ENCODE data around the gene GPX3.

GPX3 gene

GRCh38 chr5:151019331-151019730, 1.1 kb upstream of the GPX3 start:
- no peak overlapping the region for H3K4me3 ChIP-seq (ENCODE audit: low read depth, low read length)
- TF ChIP-seq CTCF (IDR thresholded peaks at IDR 0.05; ENCODE audit: insufficient read depth, low read depth, low read length, missing control alignments) = no peak
- DNase-seq (ENCODE audit: low read depth) = no peak

GRCh38 chr5:151021746-151022145, 1.4 kb downstream of the GPX3 start:
- no peak overlapping the region for H3K4me3 ChIP-seq (ENCODE audit: low read depth, low read length)
- no peak for DNase-seq (ENCODE audit: low read depth)

GRCh38 chr5:151022511-151023018, 2.2 kb downstream of the GPX3 start:
- H3K4me3 ChIP-seq (ENCODE audit: low read depth, low read length) = no peak overlapping the region
- no peak for DNase-seq (ENCODE audit: low read depth)
- TF ChIP-seq CTCF (IDR thresholded peaks at IDR 0.05; ENCODE audit: insufficient read depth, low read depth, low read length, missing control alignments) = no peak

More at GRCh38 chr5:151021746-151022145, 1.4 kb downstream of the GPX3 start:
- no peak for TF ChIP-seq CTCF (IDR thresholded peaks at IDR 0.05; ENCODE audit: insufficient read depth, low read depth, low read length, missing control alignments)

GRCh38 chr5:151023047-151023615, 2.7 kb downstream of the GPX3 start:
- DNase-seq (ENCODE audit: low read depth) = no peak
- no peak overlapping the region for H3K4me3 ChIP-seq (ENCODE audit: low read depth, low read length)
- no peak for TF ChIP-seq CTCF (IDR thresholded peaks at IDR 0.05; ENCODE audit: insufficient read depth, low read depth, low read length, missing control alignments)

- DNase-seq (ENCODE audit: low read depth) = no peak
- no peak for TF ChIP-seq CTCF (IDR thresholded peaks at IDR 0.05; ENCODE audit: insufficient read depth, low read depth, low read length, missing control alignments)
- no peak overlapping the region for H3K4me3 ChIP-seq (ENCODE audit: low read depth, low read length)
Observed at GRCh38 chr5:151023651-151024050, 3.3 kb downstream of the GPX3 start.

GRCh38 chr5:151024440-151025249, 4.3 kb downstream of the GPX3 start:
- H3K4me3 ChIP-seq (ENCODE audit: low read depth, low read length) = no peak overlapping the region
- no peak for DNase-seq (ENCODE audit: low read depth)
- TF ChIP-seq CTCF (IDR thresholded peaks at IDR 0.05; ENCODE audit: insufficient read depth, low read depth, low read length, missing control alignments) = no peak
